GM12874 (cell line): Measurements from ENCODE around the gene MAP4K5.

Experiments used
- TF ChIP-seq, protein P1 (sequence below): IDR thresholded peaks from 2 replicates; pipeline ENCODE4 v1.5.1; 2011; ENCODE audit warnings: low read depth, mild to moderate bottlenecking, control low read depth, low read length, moderate library complexity; ENCODE audit not compliant: insufficient read depth

The MAP4K5 gene

DNA sequence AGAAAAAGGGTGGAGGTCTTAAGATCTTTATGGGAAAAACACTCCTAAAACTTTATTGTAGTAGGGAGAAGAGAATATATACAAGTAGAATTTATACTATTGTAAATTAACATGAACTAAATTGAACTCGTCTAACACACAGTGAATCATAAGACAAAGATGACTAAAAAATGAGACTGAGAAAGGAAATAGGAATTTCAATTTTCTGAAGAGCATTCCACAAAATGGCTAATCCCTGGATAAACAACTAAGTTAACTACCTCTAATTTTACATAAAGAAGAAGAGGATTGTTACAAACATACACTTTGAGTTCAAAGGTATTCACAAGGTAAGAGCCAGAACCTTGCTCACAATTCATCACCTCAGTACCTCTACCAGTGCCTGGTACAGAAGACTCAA lies 2.0 kb downstream of the MAP4K5 start:
- TF ChIP-seq, protein P1, sequence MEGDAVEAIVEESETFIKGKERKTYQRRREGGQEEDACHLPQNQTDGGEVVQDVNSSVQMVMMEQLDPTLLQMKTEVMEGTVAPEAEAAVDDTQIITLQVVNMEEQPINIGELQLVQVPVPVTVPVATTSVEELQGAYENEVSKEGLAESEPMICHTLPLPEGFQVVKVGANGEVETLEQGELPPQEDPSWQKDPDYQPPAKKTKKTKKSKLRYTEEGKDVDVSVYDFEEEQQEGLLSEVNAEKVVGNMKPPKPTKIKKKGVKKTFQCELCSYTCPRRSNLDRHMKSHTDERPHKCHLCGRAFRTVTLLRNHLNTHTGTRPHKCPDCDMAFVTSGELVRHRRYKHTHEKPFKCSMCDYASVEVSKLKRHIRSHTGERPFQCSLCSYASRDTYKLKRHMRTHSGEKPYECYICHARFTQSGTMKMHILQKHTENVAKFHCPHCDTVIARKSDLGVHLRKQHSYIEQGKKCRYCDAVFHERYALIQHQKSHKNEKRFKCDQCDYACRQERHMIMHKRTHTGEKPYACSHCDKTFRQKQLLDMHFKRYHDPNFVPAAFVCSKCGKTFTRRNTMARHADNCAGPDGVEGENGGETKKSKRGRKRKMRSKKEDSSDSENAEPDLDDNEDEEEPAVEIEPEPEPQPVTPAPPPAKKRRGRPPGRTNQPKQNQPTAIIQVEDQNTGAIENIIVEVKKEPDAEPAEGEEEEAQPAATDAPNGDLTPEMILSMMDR, result no peak

- TF ChIP-seq, protein P1, result no peak
Observed at GRCh38 chr14:50529288-50530179, 2.8 kb downstream of the MAP4K5 start.

GRCh38 chr14:50528000-50528399 lies 4.4 kb downstream of the MAP4K5 start:
- TF ChIP-seq, protein P1, result no peak

DNA sequence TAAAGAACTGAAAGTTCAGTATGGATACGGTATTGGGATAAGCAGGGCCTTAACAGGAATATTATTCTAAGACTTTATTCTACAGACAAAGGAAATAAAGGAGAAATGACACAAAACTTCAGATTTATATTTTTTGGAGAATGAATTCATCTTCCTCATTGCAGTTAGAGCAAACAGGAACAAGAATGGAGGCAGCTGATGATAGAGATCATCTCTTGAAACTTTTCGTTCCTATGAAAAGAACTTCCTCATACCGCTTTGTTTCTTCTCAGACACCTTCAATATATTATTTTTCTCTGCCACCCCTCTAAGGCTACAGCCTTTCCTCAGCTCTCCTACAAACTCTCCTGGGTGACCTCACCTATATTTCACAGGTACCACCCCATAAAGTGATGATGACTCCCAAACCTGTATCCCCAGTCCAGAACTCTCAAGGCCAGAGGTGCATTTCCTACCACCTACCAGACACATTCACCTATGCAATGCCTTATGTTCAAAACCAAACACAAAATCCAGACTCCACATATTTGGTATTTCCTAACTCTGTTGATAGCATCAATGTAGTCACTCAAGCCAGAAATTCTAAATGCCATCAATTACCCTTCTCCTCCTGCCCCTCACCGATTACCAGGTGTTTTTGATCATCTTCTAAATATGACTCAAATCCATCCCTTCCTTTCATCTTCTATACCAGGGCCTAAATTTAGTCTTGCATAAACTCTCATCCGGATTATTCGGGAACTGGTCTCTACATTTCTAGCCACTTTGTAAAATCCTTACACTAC lies 7.4 kb downstream of the MAP4K5 start:
- TF ChIP-seq, protein P1, result no peak

DNA sequence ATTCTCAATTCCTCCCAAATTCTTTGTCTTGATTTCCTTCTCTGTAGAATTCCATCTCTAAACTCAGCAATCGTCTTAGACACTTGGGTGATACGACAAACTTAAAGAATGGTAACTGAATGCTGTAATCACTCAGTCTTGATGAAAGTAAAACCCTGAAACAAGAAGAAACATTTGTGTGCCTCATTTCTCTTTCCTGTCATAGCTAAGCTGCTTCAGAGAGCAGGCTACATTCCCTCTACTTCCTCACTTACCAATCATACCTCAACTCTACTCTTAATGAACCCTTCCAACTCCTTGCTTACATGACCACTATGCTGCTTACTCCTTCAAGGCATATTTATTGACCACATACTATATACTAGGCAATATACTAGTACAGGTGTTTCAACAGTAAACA lies 8.3 kb downstream of the MAP4K5 start:
- TF ChIP-seq, protein P1, result no peak

- TF ChIP-seq, protein P1, result no peak
Observed at GRCh38 chr14:50523271-50524041, 8.9 kb downstream of the MAP4K5 start.

DNA sequence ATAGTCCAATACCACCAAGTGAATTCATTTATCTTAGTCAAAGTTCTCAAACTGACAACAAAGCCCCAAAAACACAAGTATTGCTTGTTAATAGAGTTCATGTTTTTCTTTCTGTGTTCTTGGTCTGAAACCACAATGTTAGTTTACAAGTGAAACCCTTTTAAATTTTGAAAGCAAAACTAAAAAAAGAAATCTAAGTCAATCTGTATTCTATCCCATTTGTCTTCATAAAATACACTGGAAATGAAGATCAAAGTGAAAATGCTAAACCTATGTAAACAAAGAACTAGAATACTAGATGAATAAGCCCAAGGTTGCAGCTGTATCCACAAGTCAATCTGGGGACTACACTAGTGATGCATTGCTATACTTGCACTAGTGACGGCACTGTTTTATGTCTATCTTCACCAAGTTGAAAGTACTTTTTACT lies 10.4 kb downstream of the MAP4K5 start:
- TF ChIP-seq, protein P1, result no peak
